HPDE6-E6E7 (cell line): ENCODE measurements around the gene NR2E3.
"Not testable (repeated sequence)": the region's sequence is repeated elsewhere in the genome, so short reads cannot be mapped to it uniquely, and the experiment has no call there.

Source experiments
- DNase-seq: peaks from one replicate; pipeline ENCODE4 v3.0.0; 2011; ENCODE audit warnings: missing footprints; ENCODE audit errors: extremely low spot score

NR2E3 gene

GRCh38 chr15:71815301-71815700 lies 4.9 kb downstream of the NR2E3 start:
- DNase-seq, result no peak

GRCh38 chr15:71817351-71817750 lies 7.0 kb downstream of the NR2E3 start:
- DNase-seq, result no peak

- no peak for DNase-seq
These were observed 9.8 kb downstream of the NR2E3 start for GRCh38 chr15:71820127-71820526.

- DNase-seq, result no peak
These were observed 11.3 kb downstream of the NR2E3 start for GRCh38 chr15:71821547-71822129.

DNA sequence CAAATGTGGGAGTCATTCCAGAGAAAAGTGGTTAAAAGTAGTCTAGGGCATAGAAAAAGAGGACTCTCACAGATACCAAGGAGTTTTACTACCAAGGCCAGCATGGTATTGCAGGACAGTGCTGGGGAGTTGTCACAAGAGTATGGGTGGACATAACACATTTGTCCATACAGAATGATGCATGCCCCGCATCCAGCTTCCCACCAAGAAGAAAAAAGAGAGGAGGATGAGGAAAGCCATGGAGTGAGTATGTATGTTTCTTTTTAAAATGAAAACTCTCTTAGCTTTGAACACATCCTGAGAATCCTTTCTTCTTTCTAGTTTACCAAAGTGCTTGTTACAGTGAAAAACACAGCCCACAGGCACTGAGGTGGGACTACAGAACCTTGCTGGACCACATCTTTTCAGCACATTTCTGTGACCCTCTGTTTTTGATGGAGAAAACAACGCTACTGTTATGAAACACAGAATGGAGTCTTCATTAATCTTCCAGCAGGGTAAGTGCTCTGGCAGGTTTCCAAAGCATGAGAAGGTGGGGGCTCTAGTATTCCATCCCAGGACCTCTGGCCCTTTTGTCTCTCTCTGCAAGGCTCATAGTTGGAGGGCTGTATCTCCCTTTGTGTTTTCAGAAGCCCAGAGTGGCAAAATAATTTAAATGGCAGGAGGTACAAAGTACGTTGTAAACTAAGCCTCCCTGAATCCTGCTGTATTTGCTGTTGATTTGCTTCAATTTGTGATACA lies 12.7 kb downstream of the NR2E3 start:
- DNase-seq, result no peak

GRCh38 chr15:71823801-71824200 lies 13.4 kb downstream of the NR2E3 start:
- DNase-seq, result no peak

- DNase-seq, result no peak
These were observed 14.8 kb downstream of the NR2E3 start for GRCh38 chr15:71825021-71825730.

GRCh38 chr15:71826196-71826595 lies 15.8 kb downstream of the NR2E3 start:
- no peak for DNase-seq

DNA sequence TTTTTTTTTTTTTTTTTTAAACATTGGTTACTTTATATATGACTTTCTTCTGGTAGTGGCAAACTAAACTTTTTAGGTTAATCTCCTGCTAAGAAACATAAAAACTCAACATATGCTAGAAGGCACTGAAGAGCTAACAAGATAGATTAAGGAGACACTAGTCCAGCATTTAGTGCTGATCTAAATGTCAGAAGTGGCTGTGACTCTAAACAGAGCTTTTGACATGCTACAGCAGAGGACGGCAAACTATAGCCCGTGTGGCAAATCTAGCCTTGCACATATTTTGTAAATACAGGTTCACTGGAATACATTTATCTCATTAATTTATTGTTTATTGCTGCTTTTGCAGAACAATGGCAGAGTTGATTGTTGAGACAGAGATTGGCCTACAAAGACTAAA lies 20.6 kb downstream of the NR2E3 start:
- DNase-seq, result no peak

DNA sequence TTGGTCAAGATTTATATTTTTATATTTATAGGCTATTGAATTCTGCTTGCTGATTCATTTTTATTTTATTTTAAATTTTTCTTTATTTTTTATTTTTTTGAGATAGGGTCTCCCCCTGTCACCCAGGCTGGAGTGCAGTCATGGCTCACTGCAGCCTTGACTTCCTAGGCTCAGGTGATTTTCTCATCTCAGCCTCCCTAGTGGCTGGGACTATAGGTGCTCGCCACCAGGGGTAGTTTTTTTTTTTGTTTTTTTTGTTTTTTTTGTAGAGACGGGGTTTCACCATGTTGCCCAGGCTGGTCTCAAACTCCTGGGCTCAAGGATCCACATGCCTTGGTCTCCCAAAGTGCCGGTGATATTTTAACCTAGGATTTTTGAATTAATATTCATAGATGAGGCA lies 31.2 kb downstream of the NR2E3 start:
- DNase-seq, result no peak

- no peak for DNase-seq
These were observed 34.6 kb downstream of the NR2E3 start for GRCh38 chr15:71844916-71845315.

DNA sequence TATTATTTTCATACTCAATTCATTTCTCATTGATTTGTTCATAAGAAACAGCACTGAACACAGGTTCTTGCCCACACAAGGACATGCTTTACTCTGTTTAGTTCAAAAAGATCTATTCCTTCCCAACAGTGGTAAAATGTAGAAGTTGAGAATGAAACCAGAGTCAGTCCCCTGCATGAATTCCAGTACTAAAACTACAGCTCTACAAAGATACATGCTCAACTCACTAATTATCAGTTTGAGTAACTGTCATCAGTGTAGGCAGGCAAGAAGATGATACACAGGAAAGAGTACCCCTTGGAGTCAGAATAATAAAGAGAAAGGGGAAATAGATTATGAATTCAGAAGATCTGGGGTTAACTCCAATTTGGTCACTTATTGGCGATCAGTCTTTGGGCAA lies 43.2 kb downstream of the NR2E3 start:
- no peak for DNase-seq

DNA sequence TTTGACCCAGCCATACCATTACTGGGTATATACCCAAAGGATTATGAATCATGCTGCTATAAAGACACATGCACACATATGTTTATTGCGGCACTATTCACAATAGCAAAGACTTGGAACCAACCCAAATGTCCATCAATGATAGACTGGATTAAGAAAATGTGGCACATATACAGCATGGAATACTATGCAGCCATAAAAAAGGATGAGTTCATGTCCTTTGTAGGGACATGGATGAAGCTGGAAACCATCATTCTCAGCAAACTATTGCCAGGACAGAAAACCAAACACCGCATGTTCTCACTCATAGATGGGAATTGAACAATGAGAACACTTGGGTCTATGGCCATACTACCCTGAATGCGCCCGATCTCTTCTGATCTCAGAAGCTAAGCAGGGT lies 47.9 kb downstream of the NR2E3 start:
- DNase-seq, result not testable (repeated sequence)
